Fibroblast of skin of abdomen (primary cell): ENCODE data around the gene RBMS1.
"Not testable (repeated sequence)": the region's sequence is repeated elsewhere in the genome, so short reads cannot be mapped to it uniquely, and the experiment has no call there.

Experiments
- DNase-seq: peaks from one replicate; pipeline ENCODE4 v3.0.0-alpha.2; 2013

Gene RBMS1

GRCh38 chr2:160501370-160501769, 7.8 kb upstream of the RBMS1 start:
- no peak for DNase-seq

- DNase-seq: no peak
These were observed 6.3 kb upstream of the RBMS1 start for GRCh38 chr2:160499865-160500264.

GRCh38 chr2:160498137-160498536, 4.5 kb upstream of the RBMS1 start:
- DNase-seq: no peak

- DNase-seq: no peak
These were observed 616 bp upstream of the RBMS1 start for GRCh38 chr2:160494201-160494644.

- DNase-seq: peak; percentile 81
These were observed 993 bp downstream of the RBMS1 start for GRCh38 chr2:160492401-160493226.

- peak; percentile 77 for DNase-seq
These were observed 1.7 kb downstream of the RBMS1 start for GRCh38 chr2:160491911-160492371.

GRCh38 chr2:160490733-160491685, 2.6 kb downstream of the RBMS1 start:
- no peak for DNase-seq

- peak; percentile 46 for DNase-seq
These were observed 4.5 kb downstream of the RBMS1 start for GRCh38 chr2:160489111-160489510.

GRCh38 chr2:160488289-160488688, 5.3 kb downstream of the RBMS1 start:
- DNase-seq: not testable (repeated sequence)

GRCh38 chr2:160486341-160486740, 7.3 kb downstream of the RBMS1 start:
- DNase-seq: no peak

GRCh38 chr2:160484859-160485520, 8.6 kb downstream of the RBMS1 start:
- DNase-seq: no peak

GRCh38 chr2:160482673-160483072, 10.9 kb downstream of the RBMS1 start:
- no peak for DNase-seq

GRCh38 chr2:160479269-160479668, 14.3 kb downstream of the RBMS1 start:
- no peak for DNase-seq

- no peak for DNase-seq
These were observed 14.9 kb downstream of the RBMS1 start for GRCh38 chr2:160478660-160479059.

- no peak for DNase-seq
These were observed 16.6 kb downstream of the RBMS1 start for GRCh38 chr2:160477032-160477431.

GRCh38 chr2:160474891-160475787, 18.5 kb downstream of the RBMS1 start:
- peak; percentile 42 for DNase-seq

GRCh38 chr2:160474319-160474645, 19.3 kb downstream of the RBMS1 start:
- DNase-seq: no peak

GRCh38 chr2:160473468-160474318, 19.9 kb downstream of the RBMS1 start:
- DNase-seq: no peak

- peak; percentile 36 for DNase-seq
These were observed 20.8 kb downstream of the RBMS1 start for GRCh38 chr2:160472839-160473251.

GRCh38 chr2:160471950-160472349, 21.7 kb downstream of the RBMS1 start:
- DNase-seq: no peak
